ENCODE results near the gene DYRK3.

DNA sequence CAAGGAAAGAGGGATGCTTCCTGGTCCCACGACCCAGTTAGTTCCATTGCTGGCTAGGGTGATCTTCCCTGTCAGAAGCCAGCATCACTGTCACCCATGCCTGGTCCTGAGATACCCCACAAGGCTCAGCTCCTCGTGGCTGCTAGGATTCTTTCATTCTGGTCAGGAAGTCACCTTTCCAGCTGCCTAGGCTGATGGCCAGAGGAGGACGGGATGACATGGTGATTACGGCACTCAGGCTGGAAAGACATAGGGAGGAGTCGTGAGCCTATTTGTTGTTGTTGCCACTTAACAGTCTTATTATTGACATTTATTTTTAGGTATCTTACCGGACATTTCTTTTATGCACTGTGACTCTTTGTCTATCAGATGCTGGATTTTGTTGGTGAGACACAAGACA, 29.4 kb downstream of the DYRK3 start:
- TF ChIP-seq, protein P1, sequence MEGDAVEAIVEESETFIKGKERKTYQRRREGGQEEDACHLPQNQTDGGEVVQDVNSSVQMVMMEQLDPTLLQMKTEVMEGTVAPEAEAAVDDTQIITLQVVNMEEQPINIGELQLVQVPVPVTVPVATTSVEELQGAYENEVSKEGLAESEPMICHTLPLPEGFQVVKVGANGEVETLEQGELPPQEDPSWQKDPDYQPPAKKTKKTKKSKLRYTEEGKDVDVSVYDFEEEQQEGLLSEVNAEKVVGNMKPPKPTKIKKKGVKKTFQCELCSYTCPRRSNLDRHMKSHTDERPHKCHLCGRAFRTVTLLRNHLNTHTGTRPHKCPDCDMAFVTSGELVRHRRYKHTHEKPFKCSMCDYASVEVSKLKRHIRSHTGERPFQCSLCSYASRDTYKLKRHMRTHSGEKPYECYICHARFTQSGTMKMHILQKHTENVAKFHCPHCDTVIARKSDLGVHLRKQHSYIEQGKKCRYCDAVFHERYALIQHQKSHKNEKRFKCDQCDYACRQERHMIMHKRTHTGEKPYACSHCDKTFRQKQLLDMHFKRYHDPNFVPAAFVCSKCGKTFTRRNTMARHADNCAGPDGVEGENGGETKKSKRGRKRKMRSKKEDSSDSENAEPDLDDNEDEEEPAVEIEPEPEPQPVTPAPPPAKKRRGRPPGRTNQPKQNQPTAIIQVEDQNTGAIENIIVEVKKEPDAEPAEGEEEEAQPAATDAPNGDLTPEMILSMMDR (IDR thresholded peaks at IDR 0.05), result no peak
- no peak for TF ChIP-seq POLR2A (IDR thresholded peaks at IDR 0.05)
